EH (cell line): ENCODE data around the gene COQ8A.
"Not testable (repeated sequence)": the region's sequence is repeated elsewhere in the genome, so short reads cannot be mapped to it uniquely, and the experiment has no call there.

Source experiments
- DNase-seq: peaks from one replicate; pipeline ENCODE4 v3.0.0-alpha.2; 2015; ENCODE audit warnings: low read depth

Gene COQ8A

DNA sequence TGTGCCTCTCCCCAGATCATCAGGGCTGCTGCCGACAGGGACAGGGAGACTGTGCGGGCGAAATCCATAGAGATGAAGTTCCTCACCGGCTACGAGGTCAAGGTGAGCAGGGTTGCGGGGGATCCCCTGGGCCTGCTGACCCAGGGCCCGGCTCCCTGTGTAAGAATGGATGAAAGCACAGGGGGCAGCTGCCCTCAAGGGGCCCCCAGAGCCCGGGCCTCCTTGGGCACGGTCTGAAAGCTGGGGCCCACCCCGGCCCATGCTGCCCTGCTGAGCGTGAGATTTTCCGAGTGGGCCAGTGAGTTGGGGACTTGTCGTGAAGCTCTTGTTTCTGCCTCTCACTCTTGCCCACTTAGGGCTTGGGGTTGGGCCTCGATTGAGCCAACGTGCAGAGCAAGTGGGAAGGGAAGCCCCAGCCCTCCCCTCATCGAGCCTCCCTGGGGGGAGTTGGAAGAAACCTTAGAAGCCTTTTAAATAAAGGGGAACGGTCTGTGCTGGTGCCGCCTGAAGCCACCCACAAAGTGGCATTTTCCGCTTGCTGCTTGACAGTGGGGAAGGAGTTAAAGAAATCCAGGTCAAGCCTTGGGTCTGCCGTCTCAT lies 45.2 kb downstream of the COQ8A start:
- no peak for DNase-seq

DNA sequence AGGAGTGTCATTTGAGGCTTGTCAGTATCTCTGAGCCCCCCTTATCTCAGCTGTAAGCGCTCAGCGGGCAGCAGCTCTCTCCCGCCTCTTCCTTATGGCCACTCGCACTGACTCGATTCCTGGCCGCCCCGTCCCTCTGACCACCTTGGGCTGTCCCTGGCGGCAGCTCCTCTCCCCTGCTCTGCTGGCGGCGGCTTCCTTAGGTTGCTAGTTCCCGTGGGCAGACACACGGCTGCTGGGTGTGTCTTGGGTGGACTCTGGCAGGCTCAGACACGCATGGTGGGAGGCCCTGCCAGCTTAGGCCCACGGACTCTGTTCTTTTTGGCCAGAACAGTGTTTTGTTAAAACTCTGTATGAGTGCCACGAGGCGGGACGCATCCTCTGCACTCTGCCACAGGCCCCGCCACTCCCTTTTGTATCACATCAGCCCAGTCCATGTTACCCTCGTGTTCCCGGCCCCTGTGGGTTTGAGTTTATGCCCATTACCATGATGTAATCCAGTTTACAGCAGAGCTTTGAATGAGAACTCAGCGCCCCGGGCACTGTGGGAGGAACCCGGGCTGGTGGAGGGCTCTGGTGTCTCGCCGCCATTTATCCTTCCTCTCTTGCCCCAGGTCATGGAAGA lies 45.9 kb downstream of the COQ8A start:
- DNase-seq: no peak

DNA sequence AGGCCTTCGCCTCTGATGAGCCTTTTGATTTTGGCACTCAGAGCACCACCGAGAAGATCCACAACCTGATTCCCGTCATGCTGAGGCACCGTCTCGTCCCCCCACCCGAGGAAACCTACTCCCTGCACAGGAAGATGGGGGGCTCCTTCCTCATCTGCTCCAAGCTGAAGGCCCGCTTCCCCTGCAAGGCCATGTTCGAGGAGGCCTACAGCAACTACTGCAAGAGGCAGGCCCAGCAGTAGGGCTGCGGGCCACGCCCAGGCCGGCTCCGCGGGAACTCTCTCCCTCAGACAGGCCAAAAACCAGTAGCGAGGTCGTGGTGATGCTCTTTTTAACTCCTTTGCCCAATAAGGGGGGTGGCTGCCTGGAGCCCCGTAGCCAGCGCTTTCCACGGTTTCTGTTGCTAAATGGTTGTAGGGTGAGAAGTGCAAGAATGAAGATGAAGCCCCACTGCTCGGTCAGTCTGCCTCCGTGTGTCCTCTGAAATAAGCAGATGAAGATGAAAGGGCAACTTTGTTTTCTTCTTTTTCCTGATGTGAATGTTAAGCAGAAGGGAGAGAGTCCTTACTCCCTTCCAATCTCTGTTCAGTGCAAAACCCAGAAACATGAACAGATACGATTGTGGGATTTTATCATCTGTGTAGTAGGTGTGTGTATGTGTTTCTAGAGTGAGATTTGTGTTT lies 46.5 kb downstream of the COQ8A start:
- no peak for DNase-seq

DNA sequence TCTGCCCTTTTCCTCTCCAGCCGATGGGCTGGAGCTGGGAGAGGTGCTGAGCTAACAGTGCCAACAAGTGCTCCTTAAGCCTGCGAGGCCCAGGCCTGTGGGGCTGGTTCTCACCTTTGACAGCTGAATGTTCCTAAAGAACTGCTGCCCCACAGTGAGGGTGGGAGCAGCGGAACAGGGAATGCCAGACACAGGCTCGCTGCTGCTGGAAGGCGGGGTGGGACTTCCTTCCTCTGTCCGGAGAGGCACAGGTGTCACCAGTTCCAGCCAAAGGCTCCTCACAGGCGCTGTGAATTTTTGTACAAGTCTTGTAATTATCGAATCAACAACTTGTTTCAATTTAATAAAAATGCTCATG lies 47.1 kb downstream of the COQ8A start:
- no peak for DNase-seq

DNA sequence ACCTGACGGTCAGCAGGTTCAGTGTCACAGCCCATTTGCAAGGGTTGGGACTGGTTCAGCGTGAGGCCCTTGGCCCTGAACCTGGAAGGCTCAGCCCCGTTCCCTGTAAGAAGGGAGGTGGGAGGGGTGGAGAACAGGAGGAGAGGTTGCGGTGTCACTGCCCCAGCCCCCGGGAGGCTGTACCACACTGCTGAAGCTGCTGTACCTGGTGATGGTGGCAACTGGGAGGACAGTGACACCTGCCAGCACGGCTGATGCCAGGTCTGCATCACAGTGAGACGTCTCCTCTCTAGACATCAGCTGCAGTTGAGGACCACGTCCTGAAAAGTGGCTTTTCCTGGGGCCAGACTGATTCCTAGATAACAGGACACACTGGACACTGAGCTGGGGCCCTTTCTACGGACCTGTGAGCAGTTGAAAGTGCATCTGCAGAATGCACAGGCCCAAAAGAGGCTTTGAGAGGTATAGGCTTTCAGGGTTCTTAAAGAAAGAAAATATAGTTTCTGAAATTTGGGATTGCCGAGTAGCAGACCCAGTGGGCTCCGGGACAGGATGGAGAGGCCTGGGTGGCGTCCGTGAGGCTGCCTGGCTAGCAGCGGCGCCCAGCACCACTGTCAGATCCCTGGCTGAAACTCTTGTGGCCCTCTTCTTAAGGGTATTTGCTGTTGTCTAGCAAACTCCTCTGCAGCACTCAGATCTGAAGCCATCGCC lies 47.7 kb downstream of the COQ8A start:
- no peak for DNase-seq

DNA sequence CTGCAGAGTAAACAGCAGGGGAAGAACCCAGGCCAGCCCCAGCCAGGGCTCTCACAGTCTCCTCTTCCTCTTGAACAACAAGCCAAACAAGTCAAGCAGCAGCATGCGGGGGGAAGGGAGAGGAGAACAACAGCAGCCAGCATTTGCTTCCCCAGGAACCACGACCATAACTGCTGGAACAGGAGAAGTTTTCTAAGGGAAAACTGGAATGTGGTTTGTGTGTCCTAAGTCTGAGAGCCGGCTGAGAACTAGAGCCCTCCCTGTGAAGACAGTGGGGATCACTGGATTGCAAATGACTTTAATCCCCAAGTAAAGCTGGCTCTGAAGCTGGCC lies 48.2 kb downstream of the COQ8A start:
- DNase-seq: no peak

DNA sequence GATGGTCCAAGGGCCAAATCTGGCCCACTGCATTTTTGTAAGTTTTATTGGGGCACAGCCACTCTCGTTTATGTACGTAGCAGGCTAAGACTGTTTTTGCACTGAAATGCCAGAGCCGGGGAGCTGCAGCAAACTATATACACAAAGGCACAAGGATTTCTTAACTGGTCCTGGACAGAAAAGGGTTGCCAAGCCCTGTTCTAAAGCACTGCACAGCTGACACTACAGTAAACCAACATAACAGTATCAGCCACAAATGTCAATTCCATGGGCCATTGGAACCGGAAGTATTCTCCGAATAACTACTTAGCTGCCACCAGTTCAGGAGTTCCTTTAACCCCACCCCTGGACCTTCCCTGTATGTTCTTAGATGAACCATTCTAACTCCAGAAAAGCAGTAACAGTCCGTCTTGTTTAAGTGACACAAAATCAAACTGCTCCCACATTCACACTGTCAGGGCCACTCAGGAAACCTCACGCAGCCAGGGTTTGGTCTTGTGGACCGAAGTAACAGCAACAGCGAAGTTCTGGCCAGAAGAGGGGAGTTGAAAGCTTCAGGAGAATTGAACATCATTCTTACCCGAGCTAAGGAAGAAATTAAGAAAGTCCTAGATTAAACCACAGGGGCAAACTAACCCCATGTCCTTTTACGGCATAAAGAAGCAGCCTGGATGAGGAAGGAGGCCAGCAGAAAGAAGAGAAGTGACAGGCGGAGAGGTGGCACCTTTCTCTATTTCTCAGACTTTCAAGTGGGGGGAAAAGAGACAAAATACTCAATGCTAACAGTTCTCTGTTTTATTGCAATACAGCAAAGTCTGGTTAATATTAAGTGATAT lies 49.2 kb downstream of the COQ8A start:
- DNase-seq: no peak

DNA sequence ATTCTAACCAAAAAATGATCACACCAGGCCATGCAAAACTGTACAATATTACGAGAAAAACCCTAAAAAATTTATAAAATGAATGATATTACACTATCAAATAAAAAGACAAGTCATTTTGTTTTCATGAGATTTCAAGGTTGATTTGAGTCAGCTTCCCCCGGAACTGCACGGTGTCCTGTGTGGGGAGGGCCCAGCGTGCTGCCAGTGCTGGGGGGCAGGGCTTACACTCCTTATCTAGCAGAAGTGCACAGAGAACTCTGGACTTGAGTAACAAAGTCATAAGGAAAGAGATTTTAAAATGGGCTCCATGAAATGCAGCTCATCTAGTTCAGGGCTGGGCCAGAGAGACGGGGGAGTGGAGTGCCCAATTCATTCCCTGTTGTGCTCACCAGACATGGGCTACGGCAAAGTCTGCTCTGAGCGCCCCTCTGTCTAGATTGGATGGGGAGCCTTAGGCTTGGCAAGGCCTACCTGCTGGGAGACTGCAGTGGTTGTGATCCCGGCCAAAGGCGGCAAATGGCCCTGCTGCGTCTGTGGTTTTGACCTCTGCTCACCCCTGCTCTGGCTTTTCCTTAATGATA lies 50.1 kb downstream of the COQ8A start:
- no peak for DNase-seq

DNA sequence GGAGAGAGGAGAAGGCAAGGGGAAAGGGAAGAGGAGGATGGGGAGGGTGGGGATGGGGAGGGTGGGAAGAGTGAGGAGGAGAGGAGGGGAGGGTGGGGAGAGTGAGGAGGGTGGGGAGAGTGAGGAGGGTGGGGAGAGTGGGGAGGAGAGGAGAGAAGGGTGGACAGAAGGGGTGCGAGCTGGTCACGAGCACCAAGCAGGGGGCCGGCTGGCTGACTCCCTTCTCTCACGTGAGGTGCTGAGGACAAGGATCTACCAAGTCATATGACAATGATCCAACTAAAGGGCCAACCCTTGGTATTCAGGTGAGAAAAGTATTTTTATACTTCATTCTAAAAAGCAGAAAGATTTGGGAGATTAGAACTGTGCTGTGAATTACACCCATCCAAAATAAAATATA lies 51.8 kb downstream of the COQ8A start:
- no peak for DNase-seq

DNA sequence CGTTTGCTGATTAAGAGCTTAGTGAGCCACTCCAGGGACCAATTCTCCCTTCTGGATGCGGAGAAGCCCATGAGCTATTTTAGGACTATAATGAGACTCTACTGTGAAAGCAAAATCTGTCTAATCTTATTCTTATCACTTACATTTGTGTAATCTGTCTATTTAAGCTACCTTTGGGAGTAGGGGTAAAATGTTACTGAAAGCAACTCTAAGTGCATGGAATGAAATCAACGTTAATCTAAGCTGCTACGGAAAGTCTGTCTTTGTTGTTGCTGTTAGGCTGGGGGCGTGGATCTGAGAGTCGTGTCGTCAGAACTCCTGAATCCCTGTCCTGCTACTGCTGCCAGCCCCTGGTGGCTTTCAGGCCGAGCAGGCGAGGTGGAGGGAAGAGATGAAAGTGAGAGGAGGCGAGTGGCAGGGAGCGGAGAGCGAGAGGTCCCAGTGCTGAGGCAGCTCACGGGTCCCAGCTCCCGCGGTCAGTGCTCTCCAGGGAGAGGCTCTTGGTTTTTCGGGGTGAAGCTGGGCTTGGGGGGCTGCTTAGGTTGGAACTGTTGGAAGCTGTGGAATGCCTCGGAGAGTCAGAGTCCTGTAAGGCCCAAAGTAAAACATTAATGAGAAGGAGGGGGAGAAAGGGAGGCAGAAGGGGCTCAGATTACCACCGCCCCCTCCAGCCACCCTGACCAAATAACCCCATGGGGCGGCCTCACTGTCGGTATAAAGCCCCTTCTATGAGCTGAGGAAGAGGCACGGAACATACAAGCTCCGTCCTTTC lies 53.9 kb downstream of the COQ8A start:
- no peak for DNase-seq

DNA sequence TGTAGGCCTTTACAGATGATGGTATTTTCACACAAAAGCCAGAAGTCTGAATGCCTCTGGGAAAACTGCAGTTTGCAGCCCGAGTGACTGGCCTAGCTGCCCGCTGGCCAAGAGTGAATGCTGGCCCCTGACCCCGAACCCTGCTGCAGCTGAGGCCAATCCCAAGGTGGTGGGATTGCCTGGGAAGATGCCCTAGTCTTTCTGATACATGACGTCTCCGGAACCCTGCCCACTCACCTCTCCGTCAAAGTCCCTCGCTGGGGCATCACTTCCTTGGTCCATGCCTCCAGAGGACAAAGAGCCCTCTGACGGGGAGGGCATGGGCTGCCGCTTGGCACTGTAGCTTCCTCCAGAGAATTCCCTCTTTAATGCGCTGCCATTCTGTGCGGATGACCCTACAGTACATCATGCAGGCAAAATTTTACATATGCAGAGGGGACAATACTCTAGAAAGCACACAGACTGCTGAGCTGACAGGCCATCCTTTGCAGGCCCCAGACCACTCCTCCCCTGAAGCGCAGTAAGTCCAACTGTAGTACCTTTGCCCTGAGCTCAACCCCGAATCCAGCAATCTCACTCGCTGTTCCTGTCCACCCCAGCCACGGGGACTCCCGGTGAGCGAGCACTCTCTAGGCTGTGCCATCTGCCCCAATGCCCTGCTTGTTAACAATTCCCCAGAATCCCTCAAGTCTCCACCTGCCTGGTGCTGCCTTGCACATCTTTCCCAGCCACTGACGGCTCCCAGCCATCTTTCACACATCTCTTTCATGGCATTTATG lies 54.7 kb downstream of the COQ8A start:
- no peak for DNase-seq

DNA sequence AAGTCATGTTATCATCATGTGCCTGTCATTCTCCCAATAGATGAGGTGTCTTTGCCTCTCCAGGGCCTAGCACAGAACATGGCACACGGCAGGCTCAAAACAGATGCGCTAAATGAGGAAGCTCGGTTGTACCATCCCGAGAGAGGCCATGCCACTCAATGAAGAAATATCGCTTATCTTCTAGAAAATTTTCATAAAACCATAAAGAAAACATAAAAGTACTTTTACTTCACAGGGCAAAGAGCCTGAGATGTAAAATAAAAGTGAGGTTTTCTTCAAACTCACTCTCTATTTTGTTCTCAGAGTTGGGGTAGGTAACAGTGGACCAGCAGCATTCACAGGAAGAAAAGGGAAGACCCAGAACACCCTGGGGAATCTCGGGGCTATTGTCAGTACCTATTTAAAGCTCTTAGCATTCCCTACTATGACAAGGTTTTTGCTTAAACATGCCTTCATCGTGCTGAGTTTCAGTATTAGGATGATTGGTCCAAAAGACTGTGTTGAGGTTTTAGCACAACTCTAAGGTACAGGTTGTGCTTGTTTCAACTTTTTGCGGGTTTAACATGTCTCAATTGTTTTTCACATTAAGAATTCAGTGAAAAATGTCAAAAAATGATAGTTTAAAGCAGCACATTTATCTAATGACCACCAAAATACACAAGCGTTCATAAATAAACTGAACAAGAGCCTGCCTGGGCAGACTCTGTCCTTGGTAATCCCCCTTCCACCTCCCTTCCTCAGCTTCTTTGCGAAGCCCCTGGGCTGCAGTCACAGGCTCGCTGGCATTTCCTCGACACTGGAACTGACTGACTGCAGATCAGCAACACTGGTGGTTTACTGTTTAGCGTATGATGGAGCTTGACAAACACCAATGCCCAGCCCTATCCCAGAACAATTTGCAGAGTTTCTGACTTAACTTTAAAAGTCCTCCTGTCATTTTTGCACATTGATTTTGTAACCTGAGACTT lies 55.6 kb downstream of the COQ8A start:
- DNase-seq: no peak

DNA sequence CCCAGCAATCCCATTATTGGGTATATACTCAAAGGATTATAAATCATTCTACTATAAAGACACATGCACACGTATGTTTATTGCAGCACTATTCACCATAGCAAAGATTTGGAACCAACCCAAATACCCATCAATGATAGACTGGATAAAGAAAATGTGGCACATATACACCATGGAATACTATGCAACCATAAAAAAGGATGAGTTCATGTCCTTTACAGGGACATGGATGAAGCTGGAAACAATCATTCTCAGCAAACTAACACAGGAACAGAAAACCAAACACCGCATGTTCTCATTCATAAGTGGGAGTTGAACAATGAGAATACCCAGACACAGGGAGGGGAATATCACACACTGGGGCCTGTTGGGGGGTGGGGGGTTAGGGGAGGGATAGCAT lies 59.5 kb downstream of the COQ8A start:
- DNase-seq: not testable (repeated sequence)

DNA sequence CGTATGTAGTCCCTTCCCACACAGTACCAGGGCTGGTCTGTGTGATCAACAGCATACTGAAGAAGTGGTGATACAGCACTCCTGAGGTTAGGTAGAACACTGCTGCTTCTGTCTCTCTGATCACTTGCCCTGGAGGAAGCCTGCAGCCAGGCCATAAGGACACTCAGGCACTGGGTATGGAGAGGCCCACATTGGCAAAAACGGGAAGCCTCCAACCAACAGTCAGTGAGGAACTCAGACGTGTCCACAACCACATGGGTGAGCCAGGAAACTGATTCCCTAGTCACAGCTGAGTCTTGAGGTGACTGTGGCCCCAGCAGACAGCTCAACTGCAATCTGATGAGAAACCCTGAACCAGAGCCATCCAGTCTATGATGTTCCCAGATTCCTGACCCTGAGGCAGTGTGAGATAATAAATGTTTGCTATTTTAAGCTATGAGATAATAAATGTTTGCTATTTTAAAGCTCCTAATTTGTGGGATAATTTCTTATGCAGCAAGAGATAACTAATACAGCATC lies 62.5 kb downstream of the COQ8A start:
- peak; percentile 24 for DNase-seq

DNA sequence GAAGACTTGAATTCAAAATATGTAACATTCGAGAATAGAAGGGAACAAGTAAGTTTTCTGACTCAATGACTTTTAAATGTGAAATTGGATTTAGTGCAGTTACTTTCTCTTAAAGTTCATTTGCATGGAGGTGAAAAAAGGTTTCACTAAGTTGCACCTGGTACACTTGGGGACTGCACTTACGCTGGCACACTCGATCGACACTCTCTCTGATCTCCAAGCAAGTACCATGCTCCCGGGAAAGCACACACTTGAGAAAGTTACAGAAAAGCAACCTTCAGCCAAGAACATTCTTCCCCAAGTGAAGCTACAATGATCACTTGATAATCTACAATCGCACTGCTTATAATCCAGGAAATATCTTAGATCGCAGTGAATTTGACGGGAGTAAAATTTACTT lies 63.1 kb downstream of the COQ8A start:
- no peak for DNase-seq

DNA sequence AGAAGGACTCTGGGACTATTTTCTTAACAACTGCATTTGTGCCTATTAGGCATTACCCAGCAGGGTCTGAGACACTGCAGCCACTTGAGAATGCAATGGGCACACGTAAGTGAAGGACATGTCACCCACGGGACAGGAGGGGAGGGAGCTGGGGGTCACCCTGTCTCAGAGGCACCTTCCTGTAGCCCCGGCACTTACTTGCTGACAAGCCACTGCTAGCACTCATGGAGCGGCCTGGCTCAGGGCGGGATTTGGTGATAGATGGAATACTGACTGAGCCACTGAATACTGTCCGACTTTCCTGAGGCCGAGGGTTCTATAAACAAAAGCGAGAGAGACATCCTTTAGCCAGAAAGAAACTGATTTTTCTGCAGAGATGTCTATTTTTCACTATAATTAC lies 64.7 kb downstream of the COQ8A start:
- DNase-seq: no peak

DNA sequence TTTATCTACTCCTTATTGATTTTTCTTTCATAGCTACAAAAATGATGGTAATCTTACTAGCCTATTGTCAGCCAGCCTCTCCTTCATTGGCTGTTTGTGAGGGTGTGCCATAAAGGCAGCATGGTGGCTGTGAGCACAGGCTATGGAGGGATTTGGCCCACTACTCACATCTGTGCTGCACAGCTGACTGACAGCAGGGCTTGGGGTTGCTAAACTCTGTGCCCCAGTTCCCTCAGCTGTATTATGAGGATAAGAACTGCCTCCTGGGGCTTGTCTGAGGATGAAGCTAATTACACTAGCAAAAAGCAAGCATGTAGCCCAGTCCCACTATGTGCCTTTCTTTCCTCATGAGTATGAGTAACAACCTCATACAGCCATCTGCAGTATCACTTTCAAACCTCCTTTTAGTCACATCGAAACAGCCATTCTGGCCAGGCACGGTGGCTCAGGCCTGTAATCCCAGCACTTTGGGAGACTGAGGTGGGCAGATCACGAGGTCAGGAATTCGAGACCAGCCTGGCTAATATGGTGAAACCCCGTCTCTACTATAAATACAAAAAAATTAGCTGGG lies 66.2 kb downstream of the COQ8A start:
- DNase-seq: no peak

DNA sequence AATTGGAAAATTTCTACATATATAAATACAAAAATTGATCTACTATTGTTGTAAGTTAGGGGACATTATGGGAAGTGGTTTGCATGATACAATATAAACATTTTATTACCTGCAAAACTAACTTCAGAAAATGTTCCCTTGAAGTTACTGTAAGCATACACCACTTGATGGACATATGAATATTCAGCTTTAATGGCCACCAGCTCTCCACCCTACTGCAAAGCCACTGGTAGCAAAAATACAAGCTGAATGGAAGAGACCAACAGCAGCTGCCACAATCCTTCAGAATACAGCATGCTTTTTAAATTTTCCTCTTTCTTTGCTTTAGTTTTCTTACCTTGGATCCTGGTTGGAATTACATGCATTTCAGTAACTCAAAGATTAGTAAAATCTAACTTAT lies 69.8 kb downstream of the COQ8A start:
- DNase-seq: no peak

DNA sequence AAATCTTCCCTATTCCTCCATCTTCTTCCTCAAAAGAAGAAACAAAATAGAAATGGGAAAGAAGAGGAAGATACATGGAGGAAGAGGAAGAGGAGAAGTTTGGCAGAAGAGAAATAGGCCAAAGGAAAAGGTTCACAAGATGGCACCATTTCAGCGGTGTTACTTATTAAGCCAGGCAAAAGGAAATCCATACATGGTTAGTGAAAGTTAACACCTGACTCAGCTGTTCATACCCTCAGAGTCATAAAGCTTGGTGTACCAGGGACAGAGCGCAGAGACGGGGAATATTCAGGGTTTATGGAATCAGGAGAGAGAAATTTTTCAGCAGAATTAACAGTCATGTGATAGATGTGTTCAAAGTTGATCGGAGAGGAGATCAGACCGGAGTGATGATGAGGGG lies 70.6 kb downstream of the COQ8A start:
- DNase-seq: no peak
